ENCODE data around the gene C18orf54.
A peak's percentile ranks its signal among the peaks of the same experiment; 100 is the strongest.
"Not testable (repeated sequence)": the region's sequence is repeated elsewhere in the genome, so short reads cannot be mapped to it uniquely, and the experiment has no call there.

Gene C18orf54

DNA sequence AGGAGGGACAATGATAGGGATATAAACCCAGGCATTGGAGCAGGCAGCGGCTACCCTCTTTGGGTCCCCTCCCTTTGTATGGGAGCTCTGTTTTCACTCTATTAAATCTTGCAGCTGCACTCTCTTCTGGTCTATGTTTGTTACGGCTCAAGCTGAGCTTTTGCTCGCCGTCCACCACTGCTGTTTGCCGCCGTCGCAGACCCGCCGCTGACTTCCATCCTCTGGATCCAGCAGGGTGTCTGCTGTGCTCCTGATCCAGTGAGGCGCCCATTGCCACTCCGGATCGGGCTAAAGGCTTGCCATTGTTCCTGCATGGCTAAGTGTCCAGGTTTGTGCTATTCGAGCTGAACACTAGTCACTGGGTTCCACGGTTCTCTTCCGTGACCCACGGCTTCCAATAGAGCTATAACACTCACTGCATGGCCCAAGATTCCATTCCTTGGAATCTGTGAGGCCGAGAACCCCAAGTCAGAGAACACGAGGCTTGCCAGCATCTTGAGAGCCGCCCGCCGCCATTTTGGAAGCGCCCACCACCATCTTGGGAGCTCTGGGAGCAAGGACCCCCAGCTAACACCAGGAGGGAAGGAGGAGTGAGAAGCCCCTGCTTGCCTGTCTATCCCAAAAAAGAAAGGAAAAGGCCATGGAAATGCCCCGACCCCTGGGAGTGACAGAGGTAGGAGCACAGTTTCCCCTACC lies 29.2 kb downstream of the C18orf54 start:
- not testable (repeated sequence) for DNase-seq

DNA sequence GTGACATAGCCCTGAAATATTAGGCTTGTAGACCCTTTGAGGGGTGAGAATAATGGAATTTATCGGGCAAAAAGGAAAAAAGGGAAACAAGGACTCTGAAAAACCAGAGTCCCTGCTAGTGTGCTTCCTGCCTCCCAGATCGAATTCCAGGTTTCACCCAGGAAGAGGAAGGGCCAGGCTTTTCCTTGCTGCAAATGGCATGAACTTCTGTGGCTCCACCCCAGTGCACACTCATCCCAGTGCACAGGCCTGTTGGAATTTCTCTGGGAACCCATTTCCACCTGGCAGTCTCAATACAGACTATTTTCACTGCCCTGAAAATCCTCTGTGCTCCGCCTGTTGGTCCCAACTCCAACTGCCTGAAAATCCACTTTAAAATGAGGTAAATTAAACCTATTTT lies 29.9 kb downstream of the C18orf54 start:
- DNase-seq: no peak

DNA sequence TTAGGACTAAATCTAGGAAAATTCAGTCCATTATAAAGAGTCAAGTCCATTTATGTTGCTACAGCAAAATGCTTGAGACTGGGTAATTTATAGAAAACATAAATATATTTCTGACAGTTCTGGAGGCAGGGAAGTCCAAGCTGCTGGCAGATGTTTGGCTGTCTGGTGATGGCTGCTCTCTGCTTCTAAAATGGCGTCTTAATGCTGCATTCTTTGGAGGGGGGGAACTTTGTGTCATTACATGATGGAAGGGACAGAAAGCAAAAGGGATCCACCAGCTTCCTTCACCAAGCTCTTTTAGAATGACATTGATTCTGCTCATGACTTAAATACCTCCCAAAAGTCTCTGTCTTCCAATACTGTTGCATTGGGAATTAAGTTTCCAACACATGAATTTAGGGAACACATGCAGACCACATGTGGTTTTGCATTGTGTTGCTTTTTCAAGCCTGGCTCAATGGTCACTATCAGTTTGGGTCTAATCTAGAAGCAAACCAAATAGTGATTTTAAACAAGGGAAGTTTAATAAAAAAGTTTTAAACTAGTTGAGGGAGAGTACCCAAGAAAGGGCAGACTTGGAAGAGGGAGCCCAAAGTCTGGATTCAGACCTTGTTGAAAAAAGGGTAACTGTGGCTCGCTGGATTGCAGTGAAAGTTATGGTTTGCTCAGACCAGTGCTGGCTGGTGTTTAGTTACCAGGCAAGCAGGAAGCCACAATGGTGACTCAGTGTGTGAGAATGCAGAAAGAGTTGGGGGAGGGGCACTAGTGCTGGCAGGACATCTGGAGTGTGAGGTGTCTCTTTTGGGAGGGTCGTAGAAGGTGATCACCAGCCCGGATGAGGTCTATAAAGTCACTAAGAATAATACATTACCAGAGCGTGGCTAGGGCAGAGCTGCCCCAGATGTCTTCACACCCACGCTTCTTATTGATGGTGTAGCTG lies 30.8 kb downstream of the C18orf54 start:
- no peak for DNase-seq

DNA sequence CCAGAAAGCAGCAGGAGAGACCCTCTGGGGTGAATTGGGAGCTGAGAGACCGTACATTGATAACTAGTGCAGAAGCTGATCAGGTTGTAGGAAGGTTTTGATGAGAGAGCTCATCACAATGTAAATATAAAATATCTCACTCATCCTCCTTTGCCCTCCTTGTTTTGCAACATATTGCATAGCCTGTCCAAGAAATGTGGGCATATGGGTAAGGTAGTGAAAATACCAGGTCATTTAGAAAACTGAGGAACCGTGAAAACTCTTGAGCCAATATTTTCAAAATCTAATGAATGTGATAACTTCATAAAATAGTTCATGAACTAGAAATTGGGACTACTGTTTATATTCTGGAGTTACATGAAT lies 31.4 kb downstream of the C18orf54 start:
- DNase-seq: no peak

DNA sequence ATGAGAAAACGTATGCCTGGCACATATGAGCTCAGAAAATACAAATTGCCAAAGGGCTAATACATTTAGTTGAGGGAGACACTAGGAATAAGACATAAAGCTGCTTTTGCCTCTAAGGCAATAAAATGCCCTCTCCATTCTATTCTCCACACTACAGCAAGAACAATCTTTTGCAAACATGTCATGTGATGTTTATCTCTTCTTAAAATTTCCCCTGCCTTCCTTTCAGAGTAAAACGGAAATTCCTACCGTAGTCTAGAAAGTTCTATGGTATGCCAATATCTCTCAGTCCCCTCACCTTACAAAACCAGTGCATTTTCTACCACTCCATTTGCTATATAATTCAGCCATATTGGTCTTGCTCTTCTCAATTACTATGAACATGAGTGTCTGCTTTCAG lies 33.1 kb downstream of the C18orf54 start:
- no peak for DNase-seq

DNA sequence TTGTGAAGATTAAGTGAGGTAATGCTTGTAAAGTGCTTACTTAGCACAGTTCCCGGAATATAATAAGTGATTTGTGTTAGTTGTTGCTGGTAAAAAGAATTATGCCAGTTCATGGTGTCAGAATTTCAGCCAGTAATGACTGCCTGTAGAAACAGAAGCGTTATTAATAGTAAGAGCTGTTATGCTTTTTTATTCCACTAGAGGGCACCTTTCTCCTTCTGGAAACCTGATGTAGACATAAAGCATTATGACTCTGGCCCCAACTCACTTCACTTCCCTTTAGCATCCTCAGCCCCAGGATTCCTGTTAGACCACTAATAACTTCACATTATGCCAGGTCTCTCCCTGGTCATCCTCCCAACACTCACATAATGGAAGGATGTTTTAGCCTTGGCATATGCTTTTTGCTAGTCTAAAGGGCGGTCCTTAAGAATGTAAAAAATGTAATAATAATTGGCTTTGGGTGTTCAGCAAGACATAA lies 34.9 kb downstream of the C18orf54 start:
- peak; percentile 27 for DNase-seq

DNA sequence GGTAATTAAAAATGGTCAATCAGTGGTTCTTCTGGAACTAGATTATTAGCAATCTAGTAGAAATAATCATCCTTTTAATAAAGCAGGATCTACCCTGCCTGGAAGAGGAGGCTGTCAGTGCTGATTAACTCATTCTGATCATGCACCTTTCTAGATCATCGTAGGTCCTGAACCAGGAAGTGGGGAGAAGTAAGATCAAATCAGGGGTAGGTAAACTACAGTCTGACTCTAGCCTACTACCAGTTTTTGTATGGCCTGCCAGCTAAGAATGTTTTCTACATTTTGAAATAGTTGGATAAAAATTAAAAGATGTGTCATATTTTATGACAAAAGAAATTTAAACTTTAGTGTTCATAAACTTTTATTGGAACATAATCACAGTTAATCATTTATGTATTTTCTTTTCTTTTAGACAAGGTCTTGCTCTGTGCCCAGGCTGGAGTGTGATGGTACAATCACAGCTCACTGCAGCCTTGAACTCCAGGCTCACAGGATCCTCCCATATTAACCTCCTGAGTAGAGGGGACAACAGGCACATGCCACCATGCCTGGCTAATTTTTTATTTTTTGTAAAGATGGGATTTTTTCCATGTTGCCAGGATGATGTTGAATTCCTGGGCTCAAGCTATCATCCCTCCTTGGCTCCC lies 36.1 kb downstream of the C18orf54 start:
- DNase-seq: no peak

DNA sequence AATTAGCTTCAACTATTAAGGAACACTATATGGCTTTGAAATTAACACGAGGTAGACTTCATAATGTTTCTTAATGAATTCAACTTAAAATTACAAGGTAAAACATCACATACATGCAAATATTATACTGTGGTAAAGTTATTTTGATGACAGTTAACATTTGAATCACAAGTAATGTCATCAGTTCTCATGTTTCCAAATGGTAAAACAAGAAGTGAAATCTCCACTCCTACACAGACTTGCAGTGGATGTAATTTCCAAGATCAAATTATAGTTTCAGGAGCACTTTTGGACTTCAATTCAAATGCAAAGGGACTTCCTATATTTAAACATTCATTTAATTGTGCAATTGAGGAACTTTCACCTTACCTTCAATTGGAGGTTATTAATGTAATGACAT lies 39.1 kb downstream of the C18orf54 start:
- no peak for DNase-seq

DNA sequence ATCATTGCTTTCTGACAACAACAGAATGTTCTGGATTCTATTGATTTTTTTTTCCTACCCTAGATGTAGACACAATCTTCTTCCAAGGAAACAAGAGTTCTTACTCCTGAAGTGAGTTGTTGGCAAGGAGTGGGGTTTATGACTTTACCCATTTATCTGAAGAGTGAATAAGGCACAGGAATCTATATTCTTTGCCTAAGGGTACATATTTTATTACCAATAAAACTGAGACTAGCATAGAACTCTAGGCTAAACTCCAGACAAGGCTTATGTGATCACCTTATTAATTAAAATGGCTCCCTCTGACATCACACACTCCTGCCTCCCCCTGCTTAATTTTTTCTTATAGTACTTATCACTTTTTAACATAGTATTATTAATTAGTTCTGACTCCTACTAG lies 47.6 kb downstream of the C18orf54 start:
- DNase-seq: no peak

DNA sequence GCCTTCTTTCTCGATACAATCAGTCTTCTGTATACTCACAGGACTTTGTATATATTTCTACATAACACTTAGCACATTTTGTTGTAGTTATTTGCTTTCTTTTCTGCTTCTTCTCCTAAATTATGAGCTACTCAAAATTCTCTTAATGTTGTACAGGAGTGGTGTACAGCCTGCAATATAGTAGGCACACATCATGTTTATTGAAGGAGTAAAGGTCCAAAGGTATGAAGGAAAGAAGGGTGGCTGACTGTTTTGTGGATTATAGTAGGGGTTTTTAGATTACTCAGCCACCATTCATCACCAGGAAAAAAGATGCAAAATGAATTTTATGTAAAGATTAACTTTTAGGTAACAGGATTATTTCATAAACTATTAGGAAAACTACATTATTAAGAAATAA lies 54.1 kb downstream of the C18orf54 start:
- no peak for DNase-seq

DNA sequence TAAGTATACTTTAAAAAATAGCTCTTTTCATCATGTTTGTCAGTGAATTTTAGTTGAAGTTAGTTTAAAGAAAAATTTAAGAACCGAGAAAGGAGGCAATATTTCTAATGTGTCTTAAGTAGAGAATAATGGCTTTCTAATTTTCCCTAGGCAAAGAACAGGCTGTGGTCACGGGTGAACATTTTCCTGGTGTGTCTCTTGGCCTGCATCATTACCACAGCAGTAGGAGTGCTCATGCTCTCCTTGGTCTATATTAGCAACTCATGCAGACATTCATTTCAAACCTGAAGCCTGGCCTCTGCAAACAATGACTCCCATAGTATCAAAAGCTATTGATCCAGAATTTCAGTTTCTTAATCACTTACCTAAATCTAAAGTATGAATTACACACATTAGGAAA lies 57.4 kb downstream of the C18orf54 start:
- no peak for DNase-seq

DNA sequence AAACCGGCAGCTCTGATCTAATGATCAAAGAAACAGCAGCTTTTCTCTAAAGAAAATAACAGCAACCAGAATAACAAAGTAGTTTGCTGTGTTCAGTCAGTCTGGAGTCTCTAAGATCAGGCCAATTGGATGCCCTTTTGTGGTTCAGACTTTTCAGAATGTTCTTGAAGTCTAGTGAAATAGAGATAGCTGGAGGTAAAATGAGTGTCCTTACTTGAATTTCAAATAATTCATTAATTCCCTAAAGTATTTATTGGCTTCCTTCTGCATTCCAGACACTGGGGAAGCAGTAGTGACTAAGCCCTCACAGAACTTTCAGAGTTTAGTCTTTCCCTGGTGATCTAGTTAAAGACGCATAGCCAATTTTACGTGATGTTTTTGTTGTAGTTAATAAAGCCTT lies 58.7 kb downstream of the C18orf54 start:
- no peak for DNase-seq

DNA sequence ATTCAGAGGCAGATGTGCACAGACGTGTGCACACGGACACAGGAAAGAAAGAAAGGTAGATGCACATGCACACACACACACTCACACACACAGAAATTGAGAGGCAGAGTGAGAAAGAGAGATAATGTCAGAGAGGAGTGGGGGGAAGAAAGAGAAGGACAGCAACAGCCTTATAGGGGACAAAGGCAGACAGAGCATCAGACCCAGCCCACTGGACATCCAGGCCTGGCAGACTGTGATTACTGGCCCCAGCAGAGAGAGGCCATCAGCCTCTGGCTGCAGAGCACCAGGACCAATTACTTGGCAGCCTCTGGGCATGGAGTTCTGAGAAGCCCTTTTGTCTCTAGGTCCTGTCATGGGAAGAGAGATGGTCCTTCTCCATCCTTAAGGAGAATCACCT lies 66.1 kb downstream of the C18orf54 start:
- no peak for DNase-seq

DNA sequence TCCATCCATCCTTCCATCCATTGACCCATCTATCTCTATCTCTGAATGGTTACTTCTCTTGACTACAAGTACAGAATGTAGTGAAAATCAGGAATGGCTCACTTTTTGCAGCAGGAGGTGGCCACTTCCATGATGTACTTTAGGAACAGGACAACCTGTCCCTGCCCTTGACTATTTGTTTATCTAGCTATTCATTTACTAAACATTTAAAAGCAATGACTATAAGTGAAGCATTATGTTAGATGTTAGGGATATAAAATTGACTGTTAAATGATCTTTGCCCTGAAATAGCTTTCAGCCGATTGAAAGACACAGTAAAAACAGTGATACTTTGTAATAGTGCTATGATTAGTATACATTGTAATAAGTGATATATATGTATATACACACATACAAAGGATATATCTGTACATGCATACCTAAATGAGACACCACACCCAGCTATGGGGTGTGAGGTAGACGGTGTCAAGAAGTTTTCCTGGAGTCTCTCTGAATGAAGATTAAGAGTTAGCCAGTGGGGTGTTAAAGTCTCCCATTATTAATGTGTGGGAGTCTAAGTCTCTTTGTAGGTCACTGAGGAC lies 68.5 kb downstream of the C18orf54 start:
- no peak for DNase-seq
